ENCODE data around the gene RTL3. TPM values are rescaled to one million over a fixed set of nuclear protein-coding genes. Genes with fewer than 3 reads are reported as not detected.
"Not testable (repeated sequence)": the region's sequence is repeated elsewhere in the genome, so short reads cannot be mapped to it uniquely, and the experiment has no call there.

Gene RTL3
- total RNA-seq (2014; rRNA removed; shearing (Covaris generic)) = 0.21 TPM in 1 of 2 replicates, not detected in the other

- DNase-seq (ENCODE audit: low read depth) = no peak
Measured at GRCh38 chrX:78658845-78659744, at the start of gene RTL3. Gene RTL3, minus strand, starts transcription at chrX:78659328. Its CDS starts 908 bp downstream, at chrX:78658420.

GRCh38 chrX:78708816-78709215 lies 49.7 kb upstream of the RTL3 start:
- DNase-seq (ENCODE audit: low read depth) = no peak

GRCh38 chrX:78708262-78708661 lies 49.1 kb upstream of the RTL3 start:
- DNase-seq (ENCODE audit: low read depth) = peak; percentile 0

GRCh38 chrX:78706071-78706470 lies 46.9 kb upstream of the RTL3 start:
- DNase-seq (ENCODE audit: low read depth) = no peak

- no peak for DNase-seq (ENCODE audit: low read depth)
Measured at GRCh38 chrX:78693536-78693935, 34.4 kb upstream of the RTL3 start.

- no peak for DNase-seq (ENCODE audit: low read depth)
Measured at GRCh38 chrX:78693012-78693411, 33.9 kb upstream of the RTL3 start.

- no peak for DNase-seq (ENCODE audit: low read depth)
Measured at GRCh38 chrX:78687586-78687985, 28.5 kb upstream of the RTL3 start.

GRCh38 chrX:78673246-78673645 lies 14.1 kb upstream of the RTL3 start:
- no peak for DNase-seq (ENCODE audit: low read depth)

- no peak for DNase-seq (ENCODE audit: low read depth)
Measured at GRCh38 chrX:78665342-78665741, 6.2 kb upstream of the RTL3 start.

GRCh38 chrX:78661836-78662235 lies 2.7 kb upstream of the RTL3 start:
- no peak for DNase-seq (ENCODE audit: low read depth)

- DNase-seq (ENCODE audit: low read depth) = no peak
Measured at GRCh38 chrX:78659955-78660354, 827 bp upstream of the RTL3 start.

- no peak for DNase-seq (ENCODE audit: low read depth)
Measured at GRCh38 chrX:78658414-78658813, 714 bp downstream of the RTL3 start.

- DNase-seq (ENCODE audit: low read depth) = no peak
Measured at GRCh38 chrX:78655642-78656041, 3.5 kb downstream of the RTL3 start.

- DNase-seq (ENCODE audit: low read depth) = peak; percentile 3
Measured at GRCh38 chrX:78653118-78653822, 5.9 kb downstream of the RTL3 start.

- DNase-seq (ENCODE audit: low read depth) = no peak
Measured at GRCh38 chrX:78650906-78651437, 8.2 kb downstream of the RTL3 start.

- DNase-seq (ENCODE audit: low read depth) = no peak
Measured at GRCh38 chrX:78643874-78644273, 15.3 kb downstream of the RTL3 start.

GRCh38 chrX:78643096-78643495 lies 16.0 kb downstream of the RTL3 start:
- DNase-seq (ENCODE audit: low read depth) = no peak

- DNase-seq (ENCODE audit: low read depth) = not testable (repeated sequence)
Measured at GRCh38 chrX:78636096-78636495, 23.0 kb downstream of the RTL3 start.

GRCh38 chrX:78624962-78625909 lies 33.9 kb downstream of the RTL3 start:
- no peak for DNase-seq (ENCODE audit: low read depth)

- DNase-seq (ENCODE audit: low read depth) = no peak
Measured at GRCh38 chrX:78624426-78624825, 34.7 kb downstream of the RTL3 start.

- DNase-seq (ENCODE audit: low read depth) = no peak
Measured at GRCh38 chrX:78622831-78623230, 36.3 kb downstream of the RTL3 start.

- no peak for DNase-seq (ENCODE audit: low read depth)
Measured at GRCh38 chrX:78619834-78620233, 39.3 kb downstream of the RTL3 start.

Measured in Daoy (cell line).